ENCODE measurements around the gene NRIP2.

DNA sequence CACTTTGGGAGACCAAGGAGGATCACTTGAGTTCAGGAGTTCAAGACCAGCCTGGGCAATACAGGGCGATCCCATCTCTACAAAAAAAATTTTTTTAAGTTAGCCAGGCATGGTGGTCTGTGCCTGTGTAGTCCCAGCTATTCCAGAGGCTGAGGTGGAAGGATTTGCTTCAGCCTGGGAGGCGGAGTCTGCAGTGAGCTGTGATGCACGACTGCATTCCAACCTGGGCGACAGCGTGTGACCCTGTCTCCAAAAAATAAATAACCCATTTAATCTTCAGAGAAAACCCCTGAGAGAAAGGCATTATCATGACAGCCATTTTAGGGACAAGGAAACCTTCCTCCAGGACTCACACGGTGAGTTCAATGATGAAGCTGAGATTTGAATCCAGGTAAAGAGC is 43.7 kb downstream of the NRIP2 start:
- TF ChIP-seq, protein P1, sequence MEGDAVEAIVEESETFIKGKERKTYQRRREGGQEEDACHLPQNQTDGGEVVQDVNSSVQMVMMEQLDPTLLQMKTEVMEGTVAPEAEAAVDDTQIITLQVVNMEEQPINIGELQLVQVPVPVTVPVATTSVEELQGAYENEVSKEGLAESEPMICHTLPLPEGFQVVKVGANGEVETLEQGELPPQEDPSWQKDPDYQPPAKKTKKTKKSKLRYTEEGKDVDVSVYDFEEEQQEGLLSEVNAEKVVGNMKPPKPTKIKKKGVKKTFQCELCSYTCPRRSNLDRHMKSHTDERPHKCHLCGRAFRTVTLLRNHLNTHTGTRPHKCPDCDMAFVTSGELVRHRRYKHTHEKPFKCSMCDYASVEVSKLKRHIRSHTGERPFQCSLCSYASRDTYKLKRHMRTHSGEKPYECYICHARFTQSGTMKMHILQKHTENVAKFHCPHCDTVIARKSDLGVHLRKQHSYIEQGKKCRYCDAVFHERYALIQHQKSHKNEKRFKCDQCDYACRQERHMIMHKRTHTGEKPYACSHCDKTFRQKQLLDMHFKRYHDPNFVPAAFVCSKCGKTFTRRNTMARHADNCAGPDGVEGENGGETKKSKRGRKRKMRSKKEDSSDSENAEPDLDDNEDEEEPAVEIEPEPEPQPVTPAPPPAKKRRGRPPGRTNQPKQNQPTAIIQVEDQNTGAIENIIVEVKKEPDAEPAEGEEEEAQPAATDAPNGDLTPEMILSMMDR (IDR thresholded peaks at IDR 0.05; ENCODE audit: low read depth, low read length) = no peak
- no peak for TF ChIP-seq EZH2phosphoT487 (IDR thresholded peaks at IDR 0.05; ENCODE audit: low read depth)

Measured in OCI-LY3 (cell line).